HG03520 (cell line): ENCODE results near the gene MED17.
"Not testable (repeated sequence)": the region's sequence is repeated elsewhere in the genome, so short reads cannot be mapped to it uniquely, and the experiment has no call there.

Experiments
- ATAC-seq: cut with Tn5 transposase; IDR thresholded peaks from one replicate; pipeline ENCODE4 v1.9.1; 2021; ENCODE audit warnings: mild to moderate bottlenecking, moderate library complexity; ENCODE audit not compliant: unreplicated experiment

Gene MED17, protein sequence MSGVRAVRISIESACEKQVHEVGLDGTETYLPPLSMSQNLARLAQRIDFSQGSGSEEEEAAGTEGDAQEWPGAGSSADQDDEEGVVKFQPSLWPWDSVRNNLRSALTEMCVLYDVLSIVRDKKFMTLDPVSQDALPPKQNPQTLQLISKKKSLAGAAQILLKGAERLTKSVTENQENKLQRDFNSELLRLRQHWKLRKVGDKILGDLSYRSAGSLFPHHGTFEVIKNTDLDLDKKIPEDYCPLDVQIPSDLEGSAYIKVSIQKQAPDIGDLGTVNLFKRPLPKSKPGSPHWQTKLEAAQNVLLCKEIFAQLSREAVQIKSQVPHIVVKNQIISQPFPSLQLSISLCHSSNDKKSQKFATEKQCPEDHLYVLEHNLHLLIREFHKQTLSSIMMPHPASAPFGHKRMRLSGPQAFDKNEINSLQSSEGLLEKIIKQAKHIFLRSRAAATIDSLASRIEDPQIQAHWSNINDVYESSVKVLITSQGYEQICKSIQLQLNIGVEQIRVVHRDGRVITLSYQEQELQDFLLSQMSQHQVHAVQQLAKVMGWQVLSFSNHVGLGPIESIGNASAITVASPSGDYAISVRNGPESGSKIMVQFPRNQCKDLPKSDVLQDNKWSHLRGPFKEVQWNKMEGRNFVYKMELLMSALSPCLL

DNA sequence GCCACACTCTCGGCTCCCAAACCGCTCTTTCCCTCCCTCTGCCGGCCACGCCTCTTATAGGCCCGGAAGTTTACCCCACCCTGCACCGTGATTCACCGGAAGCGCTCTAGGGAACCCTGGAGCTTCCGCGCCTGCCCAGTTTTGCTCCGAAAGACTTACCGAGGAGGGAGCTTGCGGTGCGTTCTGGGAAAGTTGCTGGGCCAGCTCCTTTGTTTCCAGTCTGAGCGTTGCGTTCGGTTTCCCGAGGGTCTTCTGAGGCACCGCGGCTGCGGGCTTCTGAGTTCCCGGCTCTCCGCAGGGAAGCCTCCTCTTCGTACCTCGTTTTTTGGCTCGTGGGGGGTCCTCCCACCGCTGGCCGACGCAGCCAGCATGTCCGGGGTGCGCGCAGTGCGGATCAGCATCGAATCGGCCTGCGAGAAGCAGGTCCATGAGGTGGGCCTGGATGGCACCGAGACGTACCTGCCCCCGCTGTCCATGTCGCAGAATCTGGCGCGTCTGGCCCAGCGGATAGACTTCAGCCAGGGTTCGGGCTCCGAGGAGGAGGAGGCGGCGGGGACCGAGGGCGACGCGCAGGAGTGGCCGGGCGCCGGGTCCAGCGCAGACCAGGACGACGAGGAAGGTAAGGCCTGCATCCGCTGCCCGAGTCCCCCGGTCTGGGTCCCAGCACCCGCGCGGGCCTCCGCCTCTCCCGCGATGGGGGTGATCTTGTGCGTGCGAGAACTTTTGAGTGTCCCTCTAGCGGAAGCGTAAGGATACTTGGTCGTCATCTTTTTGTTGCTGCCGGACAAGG lies at the start of gene MED17:
TSS of gene MED17 (plus strand) at position 138 of the 790 bp plus-strand sequence. CDS start at position 370, 232 bp downstream.
- peak; percentile 95 for ATAC-seq

DNA sequence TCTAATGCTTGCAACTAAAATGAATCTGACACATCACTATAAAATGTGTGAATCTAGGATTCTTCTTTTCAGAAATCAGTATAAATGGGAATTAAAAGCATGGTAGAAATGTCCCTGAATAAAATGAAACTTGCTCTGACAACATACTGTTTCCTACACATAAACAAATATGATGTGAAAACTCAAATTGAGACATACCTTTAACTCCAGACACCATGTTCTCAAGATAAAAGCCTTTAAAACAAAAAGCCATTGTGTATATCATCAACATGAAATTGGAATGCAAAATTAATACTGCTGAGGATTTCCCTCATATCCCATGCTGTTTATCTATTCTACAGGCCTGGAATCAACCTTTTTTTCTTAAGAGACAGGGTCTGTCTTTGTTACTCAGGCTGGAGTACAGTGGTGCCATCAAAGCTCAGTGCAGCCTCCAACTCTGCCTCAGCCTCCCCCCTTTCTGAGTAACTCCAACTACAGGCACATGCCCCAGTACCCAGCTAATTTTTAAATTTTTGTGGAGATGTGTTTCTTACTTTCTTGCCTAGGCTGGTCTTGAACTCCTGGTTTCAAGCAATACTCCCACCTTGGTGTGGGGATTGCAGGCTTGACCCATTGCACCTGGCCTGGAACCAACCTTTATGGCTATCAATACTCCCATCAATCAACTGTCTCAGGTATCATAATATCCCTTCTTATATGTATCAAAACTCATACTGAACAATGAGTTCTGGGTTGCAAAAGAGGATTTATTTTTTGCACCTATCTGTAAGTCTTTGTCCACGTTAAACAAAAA lies 49.5 kb upstream of the MED17 start:
- ATAC-seq = no peak

DNA sequence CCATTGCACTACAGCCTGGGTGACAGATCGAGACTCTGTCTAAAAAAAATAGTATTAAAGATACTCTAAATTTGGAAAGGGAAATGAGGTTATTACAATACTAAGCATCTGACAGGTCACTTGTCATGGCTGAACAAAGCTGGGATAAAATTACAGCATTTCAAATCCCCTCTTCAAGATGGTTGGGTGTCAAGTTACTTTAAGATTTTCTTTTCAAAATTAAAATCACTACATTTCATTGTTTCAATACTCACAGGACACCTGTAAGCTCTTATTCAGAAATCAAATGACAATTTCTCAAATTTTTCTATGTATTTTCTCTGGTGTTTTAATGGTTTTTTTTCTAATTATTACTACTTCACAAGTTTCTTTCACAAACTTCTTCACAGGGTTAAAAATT lies 48.5 kb upstream of the MED17 start:
- ATAC-seq = no peak

DNA sequence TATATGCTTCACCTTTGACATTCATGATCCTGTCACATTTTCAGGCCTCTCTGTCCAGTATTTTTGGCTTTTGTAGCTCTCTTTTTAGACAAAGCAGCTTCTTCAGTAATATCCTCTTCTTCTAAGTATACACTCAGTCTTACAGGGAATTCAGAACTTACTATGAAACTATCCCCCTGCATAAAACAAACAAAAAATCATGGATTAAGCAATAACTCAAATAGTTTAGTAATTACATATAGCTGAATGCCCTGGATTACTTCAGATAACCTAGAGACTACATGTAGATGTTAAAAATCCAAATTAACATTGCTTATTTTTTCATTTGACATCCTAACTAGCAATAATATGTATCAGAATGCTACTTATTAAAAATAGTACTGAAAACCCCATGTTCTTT lies 48.0 kb upstream of the MED17 start:
- ATAC-seq = no peak

DNA sequence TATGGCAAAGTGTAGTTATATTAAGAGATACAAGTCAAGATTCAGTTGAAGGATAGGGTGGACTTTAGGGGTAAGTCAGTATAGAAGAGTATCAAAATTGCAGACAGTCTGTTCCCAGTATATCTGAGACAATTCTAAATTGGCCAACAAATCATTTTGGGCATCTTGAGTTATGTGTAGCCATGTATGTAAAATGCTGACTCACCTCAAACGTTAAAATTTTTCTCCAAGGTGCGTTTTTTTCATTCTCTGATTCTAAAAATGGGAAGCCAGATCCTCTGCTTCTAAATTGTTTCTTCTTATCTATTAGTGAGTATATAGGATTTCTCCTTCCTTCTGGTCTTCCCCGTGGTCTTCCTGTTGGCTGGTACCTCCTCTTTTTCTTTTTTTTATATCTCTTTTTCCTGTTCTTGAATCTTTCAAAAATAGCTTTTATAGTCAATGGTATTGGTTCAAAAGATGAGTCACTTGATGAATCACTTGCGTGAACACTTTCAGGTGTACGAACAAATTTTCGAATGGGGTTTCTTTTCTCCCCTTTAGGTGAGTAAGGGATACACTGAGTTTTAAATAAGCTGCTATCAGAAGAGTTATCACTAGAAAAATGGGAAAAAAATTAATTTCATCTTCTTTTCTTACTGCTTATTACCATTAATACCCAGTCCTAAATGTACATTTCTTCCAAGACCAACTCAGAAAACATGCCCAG lies 46.0 kb upstream of the MED17 start:
- no peak for ATAC-seq

DNA sequence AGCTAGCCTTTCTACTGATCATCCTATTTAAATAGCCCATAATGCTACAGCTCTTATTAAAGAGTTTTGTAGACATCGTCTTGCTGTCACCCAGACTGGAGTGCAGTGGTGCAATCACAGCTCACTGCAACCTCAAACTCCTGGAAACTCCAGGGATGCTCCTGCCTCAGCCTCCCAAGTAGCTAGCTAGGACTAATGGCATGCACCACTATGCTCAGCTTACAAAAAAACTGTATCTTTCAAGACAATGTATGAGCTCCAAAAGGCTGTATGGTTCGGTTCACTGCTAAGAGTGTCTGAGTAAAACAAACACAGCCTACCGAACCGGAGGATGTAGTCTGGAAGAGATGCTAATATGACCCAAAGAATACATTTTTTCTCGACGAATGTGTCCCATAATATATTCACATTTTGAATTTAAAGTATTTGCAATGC lies 45.4 kb upstream of the MED17 start:
- ATAC-seq = no peak

DNA sequence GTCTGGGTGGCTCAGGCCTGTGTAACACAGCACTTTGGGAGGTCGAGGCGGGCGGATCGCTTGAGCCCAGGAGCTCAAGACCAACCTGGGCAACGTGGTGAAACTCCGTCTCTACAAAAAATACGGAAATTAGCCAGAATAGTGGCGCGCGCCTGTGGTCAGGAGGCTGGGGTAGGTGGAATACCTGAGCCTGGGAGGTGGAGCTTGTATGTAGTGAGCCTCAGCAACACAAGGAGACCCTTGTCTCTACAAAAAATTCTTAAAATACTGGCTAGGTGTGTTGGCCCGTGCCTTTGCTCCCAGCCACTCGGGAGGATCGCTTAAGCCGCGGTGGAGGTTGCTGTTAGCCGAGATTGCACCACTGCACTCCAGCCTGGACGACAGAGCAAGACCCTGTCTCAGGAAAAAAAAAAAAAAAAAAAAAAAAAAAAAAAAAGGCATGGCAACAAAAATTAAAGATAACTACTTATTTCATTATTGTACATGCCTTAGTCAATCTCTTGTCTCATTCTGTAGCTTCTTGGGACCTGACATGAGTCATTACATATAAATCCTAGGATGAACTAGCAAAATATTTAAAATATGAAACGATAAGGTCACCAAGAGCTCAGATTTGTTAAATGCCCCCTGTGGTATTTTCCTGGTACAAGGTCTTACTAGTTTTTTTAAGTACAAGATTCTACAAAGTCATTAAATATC lies 43.9 kb upstream of the MED17 start:
- ATAC-seq = no peak

DNA sequence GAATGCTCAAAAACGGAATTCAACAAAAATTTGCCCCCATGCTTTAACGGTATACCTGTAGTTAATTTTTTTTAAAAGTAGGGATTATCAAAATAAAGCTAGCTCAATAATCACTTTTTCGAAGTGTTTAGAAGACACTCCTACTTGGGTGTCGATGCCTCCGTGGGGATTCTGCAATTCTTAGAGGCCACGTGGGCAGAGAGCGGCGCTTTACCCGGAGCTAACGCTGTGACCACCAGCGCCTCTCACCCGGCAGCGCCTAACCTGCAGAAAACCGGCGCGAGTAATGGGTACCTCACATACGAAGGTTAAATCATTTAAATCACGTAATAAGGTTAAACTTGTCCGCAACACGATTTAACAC lies 43.4 kb upstream of the MED17 start:
- peak; percentile 36 for ATAC-seq

DNA sequence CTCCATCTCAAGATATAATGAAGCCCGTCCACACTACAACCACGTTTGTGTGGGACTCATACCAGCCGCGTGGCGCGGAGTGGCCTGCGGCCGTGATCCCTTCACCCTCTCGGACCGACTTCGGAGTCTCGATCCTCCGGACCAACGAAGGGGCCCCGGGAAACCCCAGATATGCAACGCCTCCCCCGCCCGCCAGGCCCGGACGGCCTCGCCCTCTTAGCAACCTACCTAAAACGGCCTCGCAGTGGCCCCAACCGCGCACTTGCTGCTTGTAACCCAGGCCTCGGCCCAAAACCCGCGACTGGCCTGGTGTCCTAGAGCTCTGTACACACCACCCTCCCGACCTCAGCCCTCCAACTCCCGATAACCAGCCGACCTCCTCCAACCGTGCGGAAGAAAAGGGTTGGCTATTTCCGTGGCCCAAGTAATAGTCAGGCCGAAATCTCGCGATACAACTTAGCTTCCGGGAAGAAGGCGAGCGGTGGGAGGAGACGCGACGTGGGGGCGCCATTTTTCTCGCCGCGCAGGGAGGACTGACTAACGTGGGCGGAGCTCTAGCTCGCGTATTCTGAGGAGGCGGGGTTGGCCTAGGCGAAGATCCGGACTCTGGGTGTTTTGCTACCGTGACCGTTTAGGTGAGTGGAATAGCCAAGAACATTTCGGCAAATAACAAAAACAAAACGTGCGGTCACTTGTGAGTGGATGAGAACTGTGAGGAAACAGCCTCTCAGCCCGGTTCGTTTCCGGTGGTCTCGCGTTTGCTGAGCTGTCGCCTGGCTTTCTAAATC lies 42.8 kb upstream of the MED17 start, which contains the start of the genes C11orf54 and TAF1D:
TSS of gene C11orf54 (plus strand) at position 579 of the 788 bp plus-strand sequence. CDS start 5,722 bp downstream, outside the sequence.
TSS of gene TAF1D (minus strand) at position 402 of the 788 bp plus-strand sequence. CDS start 2,191 bp downstream, outside the sequence.
- peak; percentile 82 for ATAC-seq

DNA sequence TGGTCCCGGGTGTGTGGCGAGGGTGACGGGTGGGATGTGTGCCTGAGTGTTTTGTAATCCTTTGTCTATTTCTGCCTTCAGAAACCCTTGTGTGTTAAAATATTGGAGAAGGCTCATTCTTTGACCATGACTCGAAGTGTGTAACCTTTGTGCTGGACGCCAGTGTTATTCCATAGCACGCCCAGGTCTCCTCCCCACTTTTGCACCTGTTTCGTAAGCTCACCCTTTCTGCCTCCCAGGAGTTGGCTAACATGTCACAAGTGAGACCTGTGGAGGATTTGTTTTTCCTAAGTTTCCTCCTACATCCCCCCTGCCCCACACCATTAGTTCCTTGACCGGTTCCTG lies 42.2 kb upstream of the MED17 start:
- ATAC-seq = peak; percentile 5

DNA sequence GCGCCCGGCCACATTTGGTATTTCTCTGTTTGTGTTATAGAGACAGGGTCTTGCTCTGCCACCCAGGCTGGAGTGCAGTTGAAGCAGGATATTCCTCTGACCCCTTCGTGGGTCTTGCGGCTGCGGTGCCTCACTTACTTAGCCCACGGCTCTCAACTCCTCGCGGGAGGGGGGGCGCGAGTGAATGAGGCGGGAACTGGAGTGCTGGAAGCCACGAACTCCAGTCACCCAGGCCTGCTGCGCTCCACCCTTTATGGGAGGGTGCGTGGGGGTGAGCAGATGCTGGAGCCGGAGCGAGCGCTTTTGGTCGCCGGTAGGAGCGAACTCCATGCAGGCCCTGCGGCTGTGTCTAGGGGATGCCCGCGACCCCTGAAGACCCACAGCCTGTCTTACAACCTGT lies 40.8 kb upstream of the MED17 start:
- ATAC-seq = no peak

DNA sequence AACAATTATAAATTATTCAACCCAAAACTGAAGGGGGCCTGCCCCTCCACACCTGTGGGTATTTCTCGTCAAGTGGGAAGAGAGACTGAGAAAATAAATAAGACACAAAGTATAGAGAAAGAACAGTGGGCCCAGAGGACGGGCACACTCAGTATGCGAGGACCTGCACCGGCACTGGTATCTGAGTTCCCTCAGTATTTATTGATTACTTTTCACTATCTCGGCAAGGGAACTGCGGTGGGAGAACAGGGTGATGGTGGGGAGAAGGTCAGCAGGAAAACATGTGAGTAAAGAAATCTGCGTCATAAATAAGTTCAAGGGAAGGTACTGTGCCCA lies 39.4 kb upstream of the MED17 start:
- ATAC-seq = no peak

DNA sequence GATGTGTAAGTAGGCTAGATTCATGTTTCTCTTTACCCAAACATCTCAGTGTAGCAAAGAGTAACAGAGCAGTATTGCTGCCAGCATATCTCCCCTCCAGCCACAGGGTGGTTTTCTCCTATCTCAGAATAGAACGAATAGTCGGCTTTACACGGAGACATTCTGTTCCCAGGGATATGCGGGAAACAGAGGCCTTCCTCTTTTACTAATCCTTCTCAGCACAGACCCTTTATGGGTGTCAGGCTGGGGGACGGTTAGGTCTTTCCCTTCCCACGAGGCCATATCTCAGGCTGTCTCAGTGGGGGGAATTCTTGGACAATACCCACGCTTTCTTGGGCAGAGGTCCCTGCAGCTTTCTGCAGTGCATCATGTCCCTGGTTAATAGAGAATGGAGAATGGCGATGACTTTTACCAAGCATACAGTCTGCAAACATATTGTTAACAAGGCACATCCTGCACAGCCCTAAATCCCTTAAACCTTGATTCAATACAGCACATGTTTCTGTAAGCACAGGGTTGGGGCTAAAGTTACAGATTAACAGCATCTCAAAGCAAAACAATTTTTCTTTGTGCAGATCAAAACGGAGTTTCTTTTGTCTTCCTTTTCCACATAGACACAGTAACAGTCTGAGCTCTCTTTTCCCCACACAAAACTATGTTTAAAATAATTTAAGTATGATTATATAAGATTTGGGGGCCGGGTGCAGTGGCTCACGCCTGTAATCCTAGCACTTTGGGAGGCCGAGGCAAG lies 38.9 kb upstream of the MED17 start:
- ATAC-seq = not testable (repeated sequence)

DNA sequence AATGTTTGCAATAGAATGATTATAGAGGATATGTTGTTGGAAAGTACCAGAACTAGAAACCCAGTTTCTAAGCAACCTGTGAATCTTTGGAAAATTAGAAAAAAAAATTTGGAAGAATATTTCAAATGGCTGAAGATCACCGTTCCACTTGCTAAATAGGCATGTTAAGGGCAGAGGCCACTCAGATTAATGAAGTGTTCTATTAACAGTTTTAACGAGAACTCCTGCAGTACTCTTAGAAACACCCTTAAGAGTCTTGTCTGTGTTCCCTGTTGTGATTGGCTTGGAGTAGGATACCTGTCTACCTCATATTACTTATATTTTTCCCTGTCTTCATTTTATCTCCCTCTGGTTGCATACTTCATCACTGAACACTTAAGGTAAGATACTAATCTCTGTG lies 38.0 kb upstream of the MED17 start:
- ATAC-seq = no peak

DNA sequence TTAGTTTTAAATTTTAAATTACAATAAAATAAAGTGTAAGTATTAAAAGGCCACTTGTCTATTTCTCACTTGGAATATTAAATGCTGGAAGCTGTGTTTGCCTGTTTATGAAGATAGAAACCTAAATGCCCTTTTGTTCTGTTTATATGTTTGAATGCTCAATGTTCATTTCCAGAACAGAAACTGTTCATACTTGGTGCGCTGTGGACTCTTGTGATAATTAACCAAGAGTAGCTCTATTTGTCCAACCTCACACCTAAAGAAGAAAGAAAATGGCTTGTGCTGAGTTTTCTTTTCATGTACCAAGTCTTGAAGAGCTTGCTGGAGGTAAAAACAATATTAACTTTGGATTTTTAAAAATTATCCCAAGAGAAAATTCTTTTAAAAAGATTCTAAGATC lies 37.0 kb upstream of the MED17 start:
- ATAC-seq = peak; percentile 79

DNA sequence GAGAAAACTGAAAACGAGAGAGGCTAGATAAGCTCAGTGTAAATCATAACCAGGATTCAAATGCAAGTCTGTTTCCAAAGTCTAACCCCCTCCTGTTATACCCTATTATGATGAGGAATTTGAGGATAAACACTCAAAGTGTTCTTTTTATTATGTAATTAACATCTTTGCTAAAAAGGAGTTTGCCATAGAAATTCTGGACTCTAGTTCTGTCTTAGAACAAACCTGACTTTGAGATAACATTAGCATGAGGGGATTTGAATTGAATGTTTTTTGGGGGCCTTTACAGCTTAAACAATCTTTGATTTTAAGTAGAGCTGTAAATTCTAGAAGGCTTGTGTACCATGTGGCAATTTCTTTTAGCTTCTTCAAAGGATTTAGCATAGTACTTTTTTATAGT lies 33.1 kb upstream of the MED17 start:
- no peak for ATAC-seq

DNA sequence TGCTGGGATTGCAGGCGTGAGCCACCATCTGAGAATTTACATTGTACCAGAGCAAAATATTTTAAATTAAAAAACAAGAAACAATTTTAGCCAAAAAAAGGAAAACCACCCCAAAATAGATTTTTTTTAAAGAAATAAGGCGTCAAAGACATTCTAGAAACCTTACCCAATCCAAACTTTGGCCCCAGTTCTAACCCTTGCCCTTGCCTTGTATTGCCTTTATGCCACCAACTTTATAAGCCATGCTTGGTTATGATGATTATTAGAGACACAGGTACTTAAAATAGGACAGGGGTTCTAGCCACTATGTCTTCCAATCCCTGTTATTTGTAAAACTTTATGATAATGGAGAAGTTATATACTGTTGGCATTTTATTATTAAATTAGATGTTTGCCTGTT lies 30.8 kb upstream of the MED17 start:
- no peak for ATAC-seq

DNA sequence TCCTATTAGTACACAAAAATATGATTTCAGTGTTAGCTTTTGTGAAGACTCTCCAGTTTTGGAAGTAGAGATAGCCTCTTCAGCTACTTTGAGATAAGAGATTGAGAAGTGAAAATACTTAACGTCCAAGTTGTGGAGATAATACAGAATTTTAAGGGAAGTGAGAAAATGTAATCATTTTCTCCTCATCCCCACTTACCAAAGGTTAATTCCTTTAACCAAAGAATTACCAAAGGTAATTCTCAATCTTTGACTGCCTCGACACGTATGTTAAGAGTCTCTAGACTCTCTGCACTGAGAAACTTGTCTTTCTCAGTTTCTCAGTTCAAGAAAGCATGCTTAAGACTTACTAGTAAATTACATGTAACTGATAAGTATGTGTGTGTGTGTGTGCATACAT lies 27.3 kb upstream of the MED17 start:
- no peak for ATAC-seq
